IMR-90 (cell line): ENCODE data around the gene WFDC12.

Experiments used
- CTCF ChIP-seq: conservative IDR thresholded peaks from 2 replicates; pipeline ENCODE4 v1.5.1; 2012; ENCODE audit warnings: mild to moderate bottlenecking, low read depth, low read length, improper control_type of control experiment
- ELK1 ChIP-seq: fragments of 150-350 bp; IDR thresholded peaks from 2 replicates; pipeline ENCODE4 v1.6.1; 2016; ENCODE audit warnings: low read depth, mild to moderate bottlenecking, low read length, moderate library complexity, borderline replicate concordance
- POLR2A ChIP-seq: IDR thresholded peaks from 2 replicates; pipeline ENCODE4 v1.6.1; 2012; ENCODE audit warnings: mild to moderate bottlenecking, low read depth, low read length
- USF2 ChIP-seq: fragments of 150-350 bp; IDR thresholded peaks from 2 replicates; pipeline ENCODE4 v1.6.1; 2017; ENCODE audit warnings: mild to moderate bottlenecking, antibody characterized with exemption, low read length, low read depth

GRCh38 chr20:45087814-45088213 is 36.5 kb downstream of the WFDC12 start:
- TF ChIP-seq CTCF (no peak), POLR2A (no peak), USF2 (no peak), ELK1 (no peak)
